Endothelial cell of umbilical vein (primary cell): ENCODE results near the gene CKAP2. TPM values are rescaled to one million over a fixed set of nuclear protein-coding genes. Genes with fewer than 3 reads are reported as not detected.

ENCODE experiments used
- BruUV-seq: library from RNA; stranded (reverse); fragments of 400-500 nt; replicated peaks from 2 replicates; lab custom pipeline; 2021; lab: Mats Ljungman, UMichigan
- CTCF ChIA-PET: fragments of 300-600, 350-600 bp; sonication (Branson Sonifier 250); formaldehyde crosslinking; loops from one replicate; lab custom pipeline; 2021; ENCODE audit warnings: antibody characterized with exemption, inconsistent platforms; lab: Charles Lee
- POLR2A ChIA-PET: fragments of 300-600, 350-600 bp; sonication (Branson Sonifier 250); formaldehyde crosslinking; loops from one replicate; lab custom pipeline; 2021; ENCODE audit warnings: antibody characterized with exemption, inconsistent platforms; lab: Charles Lee
- DNase-seq: peaks from one replicate; pipeline ENCODE4 v3.0.0-alpha.2; 2011; ENCODE audit warnings: low read depth, low spot score
- FAIRE-seq: peaks from 2 replicates; lab custom pipeline; 2011; peaks lifted over from hg19 to GRCh38; lab: Jason Lieb, UNC
- H2AFZ ChIP-seq: 2 replicates; pipeline ENCODE4 v1.6.0; 2012; ENCODE audit warnings: low read depth, low read length, control low read depth, inconsistent platforms
- H3K27ac ChIP-seq: 2 replicates; pipeline ENCODE4 v1.5.1; 2011; ENCODE audit warnings: low read depth, mild to moderate bottlenecking, control low read depth, low read length, moderate library complexity; ENCODE audit not compliant: insufficient read depth
- H3K27me3 ChIP-seq, 2 experiments: 2 replicates each; pipeline versions ENCODE4 v1.6.0 to v1.6.1; 2011; ENCODE audit warnings: low read length in 2 of 2, mixed read lengths in 1 of 2; ENCODE audit not compliant: control insufficient read depth in 2 of 2, insufficient read depth in 2 of 2
- H3K36me3 ChIP-seq, 2 experiments: 2 replicates in 1 of 2; 3 replicates in 1 of 2; pipeline ENCODE4 v1.5.1; 2011; ENCODE audit warnings: low read length in 2 of 2, mild to moderate bottlenecking in 1 of 2, moderate library complexity in 1 of 2; ENCODE audit not compliant: control insufficient read depth in 2 of 2, insufficient read depth in 2 of 2; ENCODE audit errors: extremely low read depth in 1 of 2
- H3K4me1 ChIP-seq: 3 replicates; pipeline ENCODE4 v1.5.1; 2011; ENCODE audit warnings: mild to moderate bottlenecking, low read length; ENCODE audit not compliant: control insufficient read depth, insufficient read depth; ENCODE audit errors: extremely low read depth
- H3K4me2 ChIP-seq: 2 replicates; pipeline ENCODE4 v1.6.1; 2011; ENCODE audit warnings: low read length, control low read depth, mixed read lengths; ENCODE audit not compliant: insufficient read depth
- H3K4me3 ChIP-seq, 3 experiments: fragments of 200-600 bp in 1 of 3; sonication (generic), shearing (Covaris generic) in 1 of 3; replicated peaks in 1 of 3; 2 replicates each; pipeline ENCODE4 v1.5.1; 2011 to 2016; ENCODE audit warnings: control low read depth in 3 of 3, low read length in 3 of 3, mild to moderate bottlenecking in 2 of 3, inconsistent platforms in 1 of 3, low read depth in 1 of 3, moderate library complexity in 1 of 3; ENCODE audit not compliant: insufficient read depth in 1 of 3
- H3K79me2 ChIP-seq: 2 replicates; pipeline ENCODE4 v1.6.0; 2012; ENCODE audit warnings: low read length, inconsistent platforms; ENCODE audit not compliant: control insufficient read depth, insufficient read depth
- H3K9ac ChIP-seq: replicated peaks from 2 replicates; pipeline ENCODE3; 2011; ENCODE audit warnings: low read length, control low read depth; ENCODE audit not compliant: insufficient read depth; ENCODE audit errors: extremely low read depth
- H3K9me1 ChIP-seq: replicated peaks from 3 replicates; pipeline ENCODE4 v1.6.0; 2011; ENCODE audit warnings: mild to moderate bottlenecking, low read length; ENCODE audit not compliant: control insufficient read depth, insufficient read depth; ENCODE audit errors: extremely low read depth
- H3K9me3 ChIP-seq: replicated peaks from 2 replicates; pipeline ENCODE4 v1.5.1; 2012; ENCODE audit warnings: low read length, inconsistent platforms; ENCODE audit not compliant: control insufficient read depth, insufficient read depth
- H4K20me1 ChIP-seq: replicated peaks from 2 replicates; pipeline ENCODE3; 2011; ENCODE audit warnings: mild to moderate bottlenecking, low read length; ENCODE audit not compliant: control insufficient read depth, insufficient read depth; ENCODE audit errors: extremely low read depth
- CTCF ChIP-seq, 2 donors: IDR thresholded peaks; 1 replicate in 1 of 2; 2 replicates in 1 of 2; pipeline ENCODE4 v1.5.1; 2011; ENCODE audit warnings: low read length in 2 of 2, mild to moderate bottlenecking in 2 of 2, moderate library complexity in 2 of 2, control low read depth in 1 of 2, inconsistent platforms in 1 of 2, low read depth in 1 of 2; ENCODE audit not compliant: insufficient read depth in 1 of 2; ENCODE audit errors: extremely low read depth in 1 of 2
- EZH2 ChIP-seq: IDR thresholded peaks from 2 replicates; pipeline ENCODE4 v1.6.1; 2012; ENCODE audit warnings: borderline replicate concordance, low read depth, mild to moderate bottlenecking, moderate library complexity, low read length, inconsistent platforms; ENCODE audit not compliant: severe bottlenecking
- FOS ChIP-seq: IDR thresholded peaks from 2 replicates; pipeline ENCODE4 v1.6.1; 2011; ENCODE audit warnings: mild to moderate bottlenecking, low read length, moderate library complexity, borderline replicate concordance; ENCODE audit not compliant: insufficient read depth
- GATA2 ChIP-seq: IDR thresholded peaks from 2 replicates; pipeline ENCODE4 v1.7.0; 2011; ENCODE audit warnings: low read depth, mild to moderate bottlenecking, moderate library complexity, mixed read lengths, low read length; ENCODE audit not compliant: insufficient read length, insufficient read depth
- JUN ChIP-seq: IDR thresholded peaks from 2 replicates; pipeline ENCODE4 v1.6.1; 2011; ENCODE audit warnings: borderline replicate concordance, low read depth; ENCODE audit not compliant: insufficient read length, insufficient read depth
- MAX ChIP-seq: IDR thresholded peaks from 2 replicates; pipeline ENCODE4 v1.6.1; 2011; ENCODE audit not compliant: insufficient read depth, insufficient read length
- MYC ChIP-seq: IDR thresholded peaks from one replicate; pipeline ENCODE4 v1.6.1; 2011; ENCODE audit warnings: mild to moderate bottlenecking, low read depth, low read length
- POLR2A ChIP-seq: IDR thresholded peaks from 2 replicates; pipeline ENCODE4 v1.6.1; 2012; ENCODE audit warnings: low read depth, mild to moderate bottlenecking, control low read depth, low read length
- POLR2AphosphoS5 ChIP-seq: IDR thresholded peaks from 2 replicates; pipeline ENCODE4 v1.6.1; 2012; ENCODE audit warnings: low read depth, mild to moderate bottlenecking, control low read depth, low read length, moderate library complexity; ENCODE audit not compliant: insufficient read depth
- dilution Hi-C: fragments of 300-500 bp; cut with MboI; formaldehyde crosslinking; loops from one replicate; pipeline ENCODE4 v1.15.0; 2019; ENCODE audit warnings: low sequenced_read_pairs; ENCODE audit not compliant: extremely low pct_ligation_motif_present
- intact Hi-C: fragments of 100-400 bp; cut with micrococcal nuclease; formaldehyde crosslinking; loops from one replicate; pipeline ENCODE4 v1.10.0; 2022
- polyA plus RNA-seq, 4 experiments: library from polyadenylated mRNA; depleted of rRNA in 3 of 4; stranded (reverse) in 3 of 4; unstranded in 1 of 4; fragments of >200 nt; gene quantifications; 2 replicates each; pipeline versions ENCODE4 v1.2.1 to v1.2.3, GENCODE V29; 2011 to 2012; ENCODE audit warnings: missing spikeins in 1 of 4
- total RNA-seq: library from RNA; stranded (reverse); gene quantifications from 2 replicates; pipeline ENCODE4 v1.2.3, GENCODE V29; 2021

Gene CKAP2
- total and polyA plus RNA-seq, 2 donors (not counting 3 experiments of a cell fraction or from before 2014, with no cell fraction given) = 9.2 to 72.1 TPM

- Histone ChIP-seq H3K27ac (no peak overlapping the region), H3K9me1 (no peaks in the 10 kb centered on the region), H3K36me3 (peaks cover 0 to 17% of the 10 kb centered on the region in 2 experiments), H4K20me1 (no peaks in the 10 kb centered on the region), H3K9ac (no peak overlapping the region), H3K9me3 (no peaks in the 10 kb centered on the region), H3K27me3 (no peaks in the 10 kb centered on the region), H3K4me1 (peaks cover 14% of the 10 kb centered on the region), H3K79me2 (peaks cover 79% of the 10 kb centered on the region), H3K4me3 (no peak overlapping the region), H2AFZ (no peak overlapping the region), H3K4me2 (no peak overlapping the region)
- dilution Hi-C loops (no loop called here), intact Hi-C loops (no loop called here)
- POLR2A ChIA-PET = no interaction called here
- CTCF ChIA-PET = no interaction called here
- no TSS peak for BruUV-seq
- no peak for TF ChIP-seq FOS
- TF ChIP-seq EZH2 = no peak
- no peak for TF ChIP-seq MYC
- no peak for TF ChIP-seq POLR2AphosphoS5
- no peak for TF ChIP-seq GATA2
- TF ChIP-seq JUN = no peak
- no peak for TF ChIP-seq MAX
- TF ChIP-seq CTCF (IDR thresholded peaks at IDR 0.05; ENCODE audit: extremely low read depth in 1 of 2, insufficient read depth in 1 of 2, low read depth in 1 of 2, low read length in 2 of 2) = no peak
- no peak for TF ChIP-seq POLR2A
- DNase-seq (no peak), FAIRE-seq (no peak)
Measured at GRCh38 chr13:52461265-52461664, 6.0 kb downstream of the CKAP2 start.
